Activated T-helper 1 cell treated with anti-CD3 and anti-CD28 coated beads, Interleukin-12 subunit alpha, Interleukin-12 subunit beta, Interleukin-2, Interleukin-4 antibody, amounts not matched to agents 30 ng/mL and 10 ng/mL and 1 ng/mL, durations not matched to agents 14 hours and 24 hours and 36 hours (primary cell): ENCODE data around the gene BEST4. TPM values are rescaled to one million over a fixed set of nuclear protein-coding genes. Genes with fewer than 3 reads are reported as not detected.

ENCODE experiments used
- DNase-seq: peaks from one replicate; pipeline ENCODE4 v3.0.0; 2021; ENCODE audit warnings: low spot score
- H3K27ac Mint-ChIP-seq: one replicate; pipeline ENCODE4 v1.8.0; 2021; ENCODE audit warnings: mild to moderate bottlenecking, mixed read lengths
- H3K27me3 Mint-ChIP-seq: one replicate; pipeline ENCODE4 v1.8.0; 2022; ENCODE audit warnings: mild to moderate bottlenecking, moderate library complexity, mixed read lengths; ENCODE audit not compliant: insufficient read depth
- H3K36me3 Mint-ChIP-seq: one replicate; pipeline ENCODE4 v1.8.0; 2021; ENCODE audit warnings: low read depth, mixed read lengths
- H3K4me1 Mint-ChIP-seq: one replicate; pipeline ENCODE4 v1.8.0; 2021; ENCODE audit warnings: low read depth, mixed read lengths
- H3K4me3 Mint-ChIP-seq: one replicate; pipeline ENCODE4 v1.8.0; 2021; ENCODE audit warnings: mild to moderate bottlenecking, moderate library complexity, mixed read lengths
- H3K9me3 Mint-ChIP-seq: one replicate; pipeline ENCODE4 v1.8.0; 2021; ENCODE audit warnings: mixed read lengths
- intact Hi-C: fragments of 100-400 bp; cut with micrococcal nuclease; formaldehyde crosslinking; loops from one replicate; pipeline ENCODE4 v1.15.1; 2024
- total RNA-seq: library from RNA; stranded (reverse); gene quantifications from 2 replicates; pipeline ENCODE4 v1.2.3, GENCODE V29; 2022

The BEST4 gene
- total RNA-seq, 1 donor from 2014 or later = 0.47 TPM

- no peak for DNase-seq
- Mint-ChIP-seq H3K9me3 (no peaks in the 10 kb centered on the region), H3K27ac (peak overlapping the region; percentile 66)
These were observed 1.0 kb downstream of the BEST4 start for GRCh38 chr1:44786841-44787426.

GRCh38 chr1:44786138-44786840 lies 1.7 kb downstream of the BEST4 start:
- DNase-seq = peak; percentile 66
- H3K4me1 Mint-ChIP-seq = peaks cover 37% of the 10 kb centered on the region
- H3K36me3 Mint-ChIP-seq = peaks cover 12% of the 10 kb centered on the region
- no peaks in the 10 kb centered on the region for H3K9me3 Mint-ChIP-seq
- intact Hi-C loops = loop anchor here (1.0 to 10.0 kb wide), 4 partner anchors 11 to 1941 kb away; partner anchors contain the start of genes PLK3, RPS8 and ZNF691
- H3K27me3 Mint-ChIP-seq = no peaks in the 10 kb centered on the region
- peak overlapping the region; percentile 66 for H3K27ac Mint-ChIP-seq
- peak overlapping the region; percentile 80 for H3K4me3 Mint-ChIP-seq

More at GRCh38 chr1:44786841-44787426, 1.0 kb downstream of the BEST4 start:
- intact Hi-C loops = loop anchor here (1.0 to 10.0 kb wide), 4 partner anchors 12 to 1942 kb away; partner anchors contain the start of genes PLK3, RPS8 and ZNF691
- Mint-ChIP-seq H3K36me3 (peaks cover 9% of the 10 kb centered on the region), H3K4me3 (peak overlapping the region; percentile 80), H3K4me1 (peaks cover 32% of the 10 kb centered on the region), H3K27me3 (no peaks in the 10 kb centered on the region)

GRCh38 chr1:44785501-44786137 lies 2.4 kb downstream of the BEST4 start:
- peak overlapping the region; percentile 80 for H3K4me3 Mint-ChIP-seq
- peak overlapping the region; percentile 55 for H3K27ac Mint-ChIP-seq
- DNase-seq = no peak
- intact Hi-C loops = loop anchor here (1.0 to 10.0 kb wide), 5 partner anchors 10 to 1941 kb away; partner anchors contain the start of genes PLK3, RNU5D-1, RPS8 and ZNF691
- peaks cover 42% of the 10 kb centered on the region for H3K4me1 Mint-ChIP-seq
- no peaks in the 10 kb centered on the region for H3K9me3 Mint-ChIP-seq
- H3K36me3 Mint-ChIP-seq = peaks cover 18% of the 10 kb centered on the region
- no peaks in the 10 kb centered on the region for H3K27me3 Mint-ChIP-seq

GRCh38 chr1:44785029-44785380 lies 3.0 kb downstream of the BEST4 start:
- intact Hi-C loops = loop anchor here (2.0 to 10.0 kb wide), 2 partner anchors 54 to 1940 kb away; partner anchors contain the start of genes RNU5D-1 and ZNF691
- Mint-ChIP-seq H3K9me3 (no peaks in the 10 kb centered on the region), H3K36me3 (peaks cover 24% of the 10 kb centered on the region), H3K4me3 (peak overlapping the region; percentile 80), H3K27me3 (no peaks in the 10 kb centered on the region), H3K27ac (peak overlapping the region; percentile 55), H3K4me1 (peaks cover 42% of the 10 kb centered on the region)
- no peak for DNase-seq

- DNase-seq = no peak
- no peaks in the 10 kb centered on the region for H3K27me3 Mint-ChIP-seq
- no peaks in the 10 kb centered on the region for H3K9me3 Mint-ChIP-seq
- intact Hi-C loops = loop anchor here (2.0 to 10.0 kb wide), 2 partner anchors 54 to 1940 kb away; partner anchors contain the start of genes RNU5D-1 and ZNF691
- peaks cover 26% of the 10 kb centered on the region for H3K36me3 Mint-ChIP-seq
- H3K4me3 Mint-ChIP-seq = peak overlapping the region; percentile 80
- peak overlapping the region; percentile 55 for H3K27ac Mint-ChIP-seq
- H3K4me1 Mint-ChIP-seq = peaks cover 42% of the 10 kb centered on the region
These were observed 3.6 kb downstream of the BEST4 start for GRCh38 chr1:44784094-44785028.

- Mint-ChIP-seq H3K27me3 (no peaks in the 10 kb centered on the region), H3K4me3 (peak overlapping the region; percentile 41), H3K36me3 (peaks cover 31% of the 10 kb centered on the region), H3K27ac (peak overlapping the region; percentile 11), H3K9me3 (no peaks in the 10 kb centered on the region), H3K4me1 (peaks cover 48% of the 10 kb centered on the region)
- DNase-seq = no peak
- intact Hi-C loops = loop anchor here (2.0 to 10.0 kb wide), 2 partner anchors 53 to 1939 kb away; partner anchors contain the start of genes RNU5D-1 and ZNF691
These were observed 4.3 kb downstream of the BEST4 start for GRCh38 chr1:44783697-44784093.

- H3K4me1 Mint-ChIP-seq = peaks cover 56% of the 10 kb centered on the region
- peaks cover 59% of the 10 kb centered on the region for H3K36me3 Mint-ChIP-seq
- H3K27ac Mint-ChIP-seq = no peak overlapping the region
- H3K27me3 Mint-ChIP-seq = no peaks in the 10 kb centered on the region
- no peak overlapping the region for H3K4me3 Mint-ChIP-seq
- H3K9me3 Mint-ChIP-seq = no peaks in the 10 kb centered on the region
- intact Hi-C loops = loop anchor here (10.0 kb wide), 1 partner anchor 1936 kb away; the partner anchor contains the start of gene ZNF691
- no peak for DNase-seq
These were observed 7.3 kb downstream of the BEST4 start for GRCh38 chr1:44780583-44781121.

GRCh38 chr1:44778705-44779576 lies 9.0 kb downstream of the BEST4 start:
- Mint-ChIP-seq H3K36me3 (peaks cover 64% of the 10 kb centered on the region), H3K4me3 (peak overlapping the region; percentile 88), H3K27me3 (no peaks in the 10 kb centered on the region), H3K4me1 (peaks cover 44% of the 10 kb centered on the region), H3K9me3 (no peaks in the 10 kb centered on the region), H3K27ac (peak overlapping the region; percentile 81)
- no peak for DNase-seq
- intact Hi-C loops = loop anchor here (5.0 kb wide), 1 partner anchor 908 kb away; the partner anchor contains the start of genes GPBP1L1 and TMEM69

GRCh38 chr1:44777969-44778635 lies 9.9 kb downstream of the BEST4 start:
- H3K27ac Mint-ChIP-seq = peak overlapping the region; percentile 42
- no peaks in the 10 kb centered on the region for H3K27me3 Mint-ChIP-seq
- H3K9me3 Mint-ChIP-seq = no peaks in the 10 kb centered on the region
- H3K4me3 Mint-ChIP-seq = peak overlapping the region; percentile 88
- H3K4me1 Mint-ChIP-seq = peaks cover 36% of the 10 kb centered on the region
- intact Hi-C loops = loop anchor here (5.0 kb wide), 1 partner anchor 909 kb away; the partner anchor contains the start of genes GPBP1L1 and TMEM69
- DNase-seq = no peak
- H3K36me3 Mint-ChIP-seq = peaks cover 63% of the 10 kb centered on the region

- Mint-ChIP-seq H3K4me1 (peaks cover 33% of the 10 kb centered on the region), H3K36me3 (peaks cover 61% of the 10 kb centered on the region), H3K27ac (peak overlapping the region; percentile 42), H3K27me3 (no peaks in the 10 kb centered on the region), H3K9me3 (no peaks in the 10 kb centered on the region), H3K4me3 (peak overlapping the region; percentile 88)
- intact Hi-C loops = loop anchor here (5.0 kb wide), 1 partner anchor 910 kb away; the partner anchor contains the start of genes GPBP1L1 and TMEM69
- DNase-seq = no peak
These were observed 10.4 kb downstream of the BEST4 start for GRCh38 chr1:44777547-44777946.
